Coronary artery (tissue), 2 donors: Measurements from ENCODE around the gene DLG5.

Experiments
- DNase-seq: peaks from one replicate; pipeline ENCODE4 v3.0.0-alpha.2; 2017; ENCODE audit warnings: low spot score
- H3K27ac ChIP-seq, 2 donors: fragments of 200-600 bp; sonication (generic); one replicate each; pipeline ENCODE4 v1.5.1; 2016 to 2019
- H3K4me3 ChIP-seq: fragments of 200-600 bp; sonication (generic); 2 replicates; pipeline ENCODE4 v1.5.1; 2016; ENCODE audit warnings: mild to moderate bottlenecking, moderate library complexity
- TF ChIP-seq, protein P1 (sequence below): fragments of 200-600 bp; sonication (generic); IDR thresholded peaks from one replicate; pipeline ENCODE4 v1.5.1; 2019; ENCODE audit warnings: antibody characterized with exemption

Gene DLG5

DNA sequence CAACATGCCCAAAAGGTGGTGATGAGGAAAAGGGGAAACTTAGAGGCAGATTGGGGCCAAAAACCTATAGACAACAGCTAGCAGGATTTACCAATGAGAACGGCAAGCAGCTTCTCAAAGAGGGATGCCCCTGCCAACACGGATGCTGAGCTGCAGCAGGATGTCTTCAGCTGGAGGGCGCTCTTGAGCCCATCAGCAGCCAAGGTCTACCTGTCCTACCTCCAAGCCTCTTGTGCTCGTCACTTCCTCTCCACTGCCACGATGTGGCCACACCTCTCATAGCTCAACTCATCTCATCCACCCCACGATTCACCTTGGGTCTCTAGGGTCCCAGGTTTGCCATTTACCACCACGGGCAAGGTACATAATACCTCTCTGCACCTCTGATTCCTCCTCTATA lies 36.5 kb downstream of the DLG5 start:
- TF ChIP-seq, protein P1, sequence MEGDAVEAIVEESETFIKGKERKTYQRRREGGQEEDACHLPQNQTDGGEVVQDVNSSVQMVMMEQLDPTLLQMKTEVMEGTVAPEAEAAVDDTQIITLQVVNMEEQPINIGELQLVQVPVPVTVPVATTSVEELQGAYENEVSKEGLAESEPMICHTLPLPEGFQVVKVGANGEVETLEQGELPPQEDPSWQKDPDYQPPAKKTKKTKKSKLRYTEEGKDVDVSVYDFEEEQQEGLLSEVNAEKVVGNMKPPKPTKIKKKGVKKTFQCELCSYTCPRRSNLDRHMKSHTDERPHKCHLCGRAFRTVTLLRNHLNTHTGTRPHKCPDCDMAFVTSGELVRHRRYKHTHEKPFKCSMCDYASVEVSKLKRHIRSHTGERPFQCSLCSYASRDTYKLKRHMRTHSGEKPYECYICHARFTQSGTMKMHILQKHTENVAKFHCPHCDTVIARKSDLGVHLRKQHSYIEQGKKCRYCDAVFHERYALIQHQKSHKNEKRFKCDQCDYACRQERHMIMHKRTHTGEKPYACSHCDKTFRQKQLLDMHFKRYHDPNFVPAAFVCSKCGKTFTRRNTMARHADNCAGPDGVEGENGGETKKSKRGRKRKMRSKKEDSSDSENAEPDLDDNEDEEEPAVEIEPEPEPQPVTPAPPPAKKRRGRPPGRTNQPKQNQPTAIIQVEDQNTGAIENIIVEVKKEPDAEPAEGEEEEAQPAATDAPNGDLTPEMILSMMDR, result no peak
- Histone ChIP-seq H3K4me3 (no peak overlapping the region), H3K27ac (no peak overlapping the region)

DNA sequence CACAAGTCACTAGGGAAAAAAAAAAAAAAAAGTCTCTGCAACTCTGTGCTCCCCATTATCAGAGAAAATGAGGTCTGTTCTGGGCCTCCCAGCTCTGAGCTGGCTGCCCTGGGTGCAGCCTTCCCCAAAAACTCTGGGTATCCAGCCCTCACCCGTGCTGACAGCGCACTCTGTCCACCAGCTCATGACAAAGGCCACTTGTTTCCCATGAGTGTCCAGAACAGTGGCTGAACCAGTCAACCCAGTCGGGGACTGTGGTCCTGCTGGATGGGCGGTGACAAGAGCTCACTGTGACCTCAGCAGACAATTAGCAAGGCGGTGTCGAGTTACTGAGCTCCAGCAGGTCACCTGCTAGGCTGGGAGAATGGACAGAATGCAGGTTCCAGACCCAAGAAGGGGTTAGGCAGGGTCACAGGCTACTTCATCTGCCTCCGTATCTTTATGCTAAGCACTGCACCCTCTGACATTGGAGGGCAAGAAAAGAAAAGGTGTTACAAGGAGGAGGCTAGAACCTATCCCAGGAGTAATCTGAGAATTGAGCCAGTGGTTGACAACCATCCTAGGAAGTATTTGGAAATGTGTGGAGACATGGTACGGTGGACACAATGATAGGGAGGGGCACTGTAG lies 37.2 kb downstream of the DLG5 start:
- Histone ChIP-seq H3K27ac (peak overlapping the region in 1 of 2 donors; percentile 23), H3K4me3 (no peak overlapping the region)

More for the DNA sequence above, 36.5 kb downstream of the DLG5 start:
- DNase-seq, result no peak

DNA sequence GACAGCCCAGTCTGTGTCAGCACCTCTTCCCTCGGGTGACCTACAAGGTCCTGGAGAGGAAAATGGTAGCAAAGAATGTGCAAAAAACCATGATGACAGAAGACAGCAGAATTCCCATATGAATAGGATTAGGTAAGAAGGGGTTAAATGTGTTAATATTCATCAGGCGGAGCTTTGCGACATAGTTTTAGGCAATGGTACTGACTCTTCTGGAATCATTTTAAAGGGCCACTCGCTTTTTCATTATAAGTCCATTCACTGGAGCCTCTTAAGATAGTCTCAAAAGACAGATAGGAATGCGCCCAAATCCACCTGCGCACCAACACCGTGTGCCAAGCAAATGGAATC lies 38.2 kb downstream of the DLG5 start:
- DNase-seq, result no peak
- Histone ChIP-seq H3K4me3 (peak overlapping the region; percentile 55), H3K27ac (peak overlapping the region in 1 of 2 donors; percentile 62)
- TF ChIP-seq, protein P1, result no peak

More for the DNA sequence above, 37.2 kb downstream of the DLG5 start:
- DNase-seq, result no peak
- TF ChIP-seq, protein P1, result no peak

DNA sequence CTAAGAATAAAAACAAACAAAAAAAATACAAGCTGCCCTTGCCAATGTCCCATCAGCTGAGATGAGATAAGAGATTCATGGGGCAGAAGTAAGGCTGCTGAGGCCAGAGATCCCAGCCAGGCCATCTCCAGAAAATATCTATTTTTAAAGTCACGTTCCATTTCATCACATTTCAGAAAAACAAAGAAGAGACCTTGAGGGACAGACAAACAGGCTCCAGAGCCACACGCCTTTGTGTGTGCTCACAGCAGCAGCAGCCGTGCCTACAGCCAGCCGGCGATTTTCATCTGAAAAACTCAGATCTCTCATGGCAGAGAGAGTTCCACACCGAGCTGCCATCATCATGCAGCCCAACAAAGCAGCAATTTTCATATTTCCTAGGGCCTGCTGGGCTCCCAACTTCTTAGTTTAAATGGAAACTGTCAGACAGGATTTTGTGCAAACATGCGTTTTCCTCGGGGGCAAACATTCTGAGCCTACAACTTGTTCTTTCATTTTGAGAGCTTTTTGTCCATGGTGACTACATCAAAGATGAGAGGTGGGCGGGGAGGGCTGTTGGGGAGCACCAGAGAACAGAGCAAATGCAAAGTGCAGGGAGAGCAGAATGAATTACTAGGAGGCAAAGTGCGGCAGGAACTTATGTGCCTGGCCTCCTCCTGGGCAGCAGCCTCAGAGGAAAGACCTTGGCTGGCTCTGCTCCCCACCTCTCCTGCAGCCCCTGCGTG lies 38.8 kb downstream of the DLG5 start:
- DNase-seq, result no peak
- TF ChIP-seq, protein P1, result no peak
- H3K27ac ChIP-seq, result peak overlapping the region; percentile 15 to 62
- H3K4me3 ChIP-seq, result peak overlapping the region; percentile 55

DNA sequence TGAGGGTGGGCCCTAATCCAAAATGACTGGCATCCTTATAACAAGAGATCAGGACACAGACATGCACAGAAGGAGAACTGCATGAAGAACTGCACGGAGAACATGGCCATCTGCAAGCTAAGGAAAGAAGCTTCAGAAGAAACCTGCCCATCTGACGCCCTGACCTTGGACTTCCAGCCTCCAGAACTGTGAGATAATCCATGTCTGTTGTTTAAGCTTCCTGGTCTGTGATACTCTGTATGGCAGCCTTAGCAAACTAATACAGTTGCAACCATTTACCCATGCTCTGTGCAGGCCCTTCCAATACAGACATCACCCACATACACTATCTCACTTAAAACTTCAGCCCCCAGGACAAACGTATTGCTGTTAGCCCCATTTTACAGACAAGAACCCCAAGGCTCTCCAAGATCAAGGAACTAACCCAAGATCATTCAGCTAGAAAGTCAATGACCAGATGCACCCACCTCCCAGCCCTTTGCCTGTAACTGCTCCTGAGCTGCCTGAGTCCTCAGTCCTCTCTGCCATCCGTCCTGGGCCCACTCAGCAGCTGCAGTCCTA lies 39.7 kb downstream of the DLG5 start:
- DNase-seq, result no peak
- Histone ChIP-seq H3K4me3 (no peak overlapping the region), H3K27ac (peak overlapping the region; percentile 15 to 76)
- TF ChIP-seq, protein P1, result no peak

DNA sequence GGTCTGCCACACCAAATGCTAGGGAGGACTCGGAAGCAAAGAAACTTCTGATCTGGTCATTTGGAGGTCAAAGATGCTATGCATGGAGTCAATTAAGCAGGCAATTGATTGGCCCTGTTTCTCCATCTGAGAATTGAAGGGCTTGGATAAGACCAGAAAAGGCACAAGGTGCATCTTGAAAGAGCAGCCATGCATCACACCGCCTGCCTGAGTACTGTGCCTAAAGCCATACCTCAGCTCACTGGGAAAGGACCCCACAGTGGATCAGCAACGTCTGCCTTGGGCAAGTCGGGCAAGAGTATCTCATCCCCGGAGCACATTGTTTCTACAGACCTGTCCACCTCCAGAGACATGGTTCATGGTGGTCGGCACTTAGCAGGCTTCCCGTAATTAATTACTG lies 42.4 kb downstream of the DLG5 start:
- no peak for DNase-seq
- TF ChIP-seq, protein P1, result no peak
- no peak overlapping the region for H3K4me3 ChIP-seq
- no peak overlapping the region for H3K27ac ChIP-seq
